SKM-1 (cell line): ENCODE results near the gene AKAP7.
A peak's percentile ranks its signal among the peaks of the same experiment; 100 is the strongest.
"Not testable (repeated sequence)": the region's sequence is repeated elsewhere in the genome, so short reads cannot be mapped to it uniquely, and the experiment has no call there.

ENCODE experiments used
- DNase-seq: peaks from one replicate; lab custom pipeline; 2025; ENCODE audit not compliant: unreplicated experiment; lab: John Stamatoyannopoulos, UW

AKAP7 gene

GRCh38 chr6:131251590-131252199, 116.4 kb downstream of the AKAP7 start:
- DNase-seq: no peak

- DNase-seq: no peak
Measured at GRCh38 chr6:131255434-131255833, 120.2 kb downstream of the AKAP7 start.

GRCh38 chr6:131255911-131256310, 120.6 kb downstream of the AKAP7 start:
- DNase-seq: no peak

- DNase-seq: no peak
Measured at GRCh38 chr6:131257104-131257503, 121.8 kb downstream of the AKAP7 start.

- no peak for DNase-seq
Measured at GRCh38 chr6:131258010-131258652, 122.9 kb downstream of the AKAP7 start.

GRCh38 chr6:131258816-131259476, 123.7 kb downstream of the AKAP7 start:
- no peak for DNase-seq

- DNase-seq: not testable (repeated sequence)
Measured at GRCh38 chr6:131260960-131261359, 125.7 kb downstream of the AKAP7 start.

GRCh38 chr6:131262060-131262459, 126.8 kb downstream of the AKAP7 start:
- DNase-seq: no peak

- DNase-seq: no peak
Measured at GRCh38 chr6:131265939-131266338, 130.7 kb downstream of the AKAP7 start.

GRCh38 chr6:131268303-131268702, 133.0 kb downstream of the AKAP7 start:
- DNase-seq: no peak

- no peak for DNase-seq
Measured at GRCh38 chr6:131269565-131270391, 134.5 kb downstream of the AKAP7 start.

- no peak for DNase-seq
Measured at GRCh38 chr6:131270534-131270933, 135.3 kb downstream of the AKAP7 start.

GRCh38 chr6:131275273-131275672, 140.0 kb downstream of the AKAP7 start:
- DNase-seq: no peak

- no peak for DNase-seq
Measured at GRCh38 chr6:131277591-131277990, 142.3 kb downstream of the AKAP7 start.

- DNase-seq: peak; percentile 57
Measured at GRCh38 chr6:131281471-131282270, 146.4 kb downstream of the AKAP7 start.

- no peak for DNase-seq
Measured at GRCh38 chr6:131282365-131282764, 147.1 kb downstream of the AKAP7 start.

- no peak for DNase-seq
Measured at GRCh38 chr6:131283466-131284175, 148.4 kb downstream of the AKAP7 start.

- no peak for DNase-seq
Measured at GRCh38 chr6:131285548-131285947, 150.3 kb downstream of the AKAP7 start.

- no peak for DNase-seq
Measured at GRCh38 chr6:131286469-131287040, 151.3 kb downstream of the AKAP7 start.

- DNase-seq: no peak
Measured at GRCh38 chr6:131288214-131288613, 152.9 kb downstream of the AKAP7 start.
